AG09319 (cell line): ENCODE measurements around the gene DYRK1A.

Experiments
- DNase-seq: peaks from one replicate; pipeline ENCODE4 v3.0.0-alpha.2; 2010; ENCODE audit warnings: low read depth; ENCODE audit errors: extremely low read depth
- CTCF ChIP-seq: IDR thresholded peaks from 2 replicates; pipeline ENCODE4 v1.5.1; 2011; ENCODE audit warnings: low read depth, mild to moderate bottlenecking, inconsistent platforms, low read length, moderate library complexity

DYRK1A gene

DNA sequence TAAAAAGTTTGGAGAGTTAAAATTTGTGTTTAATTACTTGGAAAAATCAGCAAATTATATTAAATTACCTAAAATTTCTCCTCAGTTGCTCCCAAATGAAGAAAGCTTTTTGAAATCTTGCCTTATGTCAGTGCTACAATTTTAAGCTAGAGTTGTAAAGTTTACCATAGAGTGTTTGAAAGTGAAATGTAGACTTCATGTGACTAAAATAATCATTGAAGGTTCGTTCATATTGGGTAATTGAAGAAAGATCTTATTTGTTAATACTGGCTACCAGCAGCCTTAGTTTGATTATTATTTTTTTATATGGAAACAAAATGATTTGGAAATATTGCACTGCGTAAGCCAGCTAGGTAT is 4.4 kb downstream of the DYRK1A start:
- DNase-seq = no peak
- TF ChIP-seq CTCF = no peak

- TF ChIP-seq CTCF = no peak
- DNase-seq = no peak
Observed at GRCh38 chr21:37372127-37372731, 5.7 kb downstream of the DYRK1A start.

GRCh38 chr21:37372951-37373350 is 6.4 kb downstream of the DYRK1A start:
- TF ChIP-seq CTCF = no peak

GRCh38 chr21:37373539-37373938 is 7.0 kb downstream of the DYRK1A start:
- DNase-seq = no peak
- TF ChIP-seq CTCF = no peak

More at GRCh38 chr21:37372951-37373350, 6.4 kb downstream of the DYRK1A start:
- no peak for DNase-seq

DNA sequence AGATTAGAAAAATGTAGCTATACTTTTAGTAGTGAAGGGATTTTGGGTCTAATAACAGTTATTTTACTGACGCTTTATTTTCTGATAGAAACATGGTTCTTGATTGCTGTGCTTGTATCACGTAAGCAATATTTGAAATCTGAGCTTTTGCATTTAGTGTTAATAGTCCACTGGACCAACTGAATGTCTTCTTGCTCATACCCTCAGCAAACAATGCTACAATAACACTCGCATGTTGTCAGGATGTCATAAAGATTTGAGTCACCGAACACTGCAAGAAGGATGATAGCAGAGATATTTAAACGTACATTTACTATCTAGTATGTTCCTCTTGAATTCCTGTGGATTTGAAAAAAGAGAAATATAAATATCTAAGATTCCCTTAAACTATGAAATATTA is 7.5 kb downstream of the DYRK1A start:
- TF ChIP-seq CTCF = no peak
- DNase-seq = no peak

DNA sequence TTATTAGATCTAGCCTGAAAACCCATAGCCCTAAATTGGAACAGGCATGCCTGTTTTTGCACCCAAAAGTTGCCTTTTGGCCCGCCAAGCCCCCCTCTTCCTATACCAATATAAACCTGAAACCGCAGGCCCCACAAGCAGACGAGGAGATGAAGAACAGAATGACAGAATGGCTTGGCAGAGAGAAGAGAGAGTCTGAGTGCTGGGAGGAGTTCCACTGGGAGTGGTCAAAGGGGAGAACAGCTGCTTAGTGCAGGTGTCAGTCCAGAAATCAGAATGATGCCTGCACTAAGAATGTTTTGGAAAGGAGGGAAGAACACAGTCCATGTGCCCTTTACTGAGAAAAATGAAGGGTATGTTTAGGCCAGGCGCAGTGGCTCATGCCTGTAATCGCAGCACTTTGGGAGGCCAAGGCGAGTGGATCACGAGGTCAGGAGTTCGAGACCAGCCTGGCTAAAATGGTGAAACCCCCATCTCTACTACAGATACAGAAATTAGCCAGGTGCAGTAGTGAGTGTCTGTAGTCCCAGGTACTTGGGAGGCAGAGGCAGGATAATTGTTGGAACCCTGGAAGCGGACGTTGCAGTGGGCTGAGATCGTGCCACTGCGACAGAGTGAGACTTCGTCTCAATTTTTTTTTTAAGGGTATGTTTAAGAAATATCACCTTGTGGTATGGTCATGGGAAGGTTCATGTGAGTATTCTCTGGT is 9.4 kb downstream of the DYRK1A start:
- DNase-seq = no peak
- no peak for TF ChIP-seq CTCF

DNA sequence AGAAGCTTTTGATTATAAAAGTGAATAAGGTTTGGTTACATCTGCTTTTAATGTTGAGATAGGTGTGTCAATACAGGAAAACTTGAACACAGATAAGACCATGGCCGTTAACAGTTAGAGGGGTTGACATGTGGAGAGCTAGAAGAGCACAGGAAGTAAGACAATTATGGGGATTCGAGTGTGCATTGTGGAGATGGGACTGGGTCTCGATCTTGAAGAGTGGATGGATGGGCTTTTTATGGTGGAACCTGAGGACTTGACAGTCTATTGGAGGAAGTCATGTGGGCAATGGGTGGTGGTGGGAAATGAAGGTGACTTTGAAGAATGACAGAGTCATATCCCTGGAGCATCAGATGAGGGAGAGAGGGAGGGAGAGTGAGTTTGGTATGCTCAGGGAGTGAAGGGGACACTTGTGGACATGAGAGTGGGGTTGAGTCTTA is 12.1 kb downstream of the DYRK1A start:
- no peak for DNase-seq
- TF ChIP-seq CTCF = no peak
